HepG2 (cell line): Measurements from ENCODE around the gene CABLES1. TPM values are rescaled to one million over a fixed set of nuclear protein-coding genes. Genes with fewer than 3 reads are reported as not detected.

Experiments used
- ATAC-seq: fragments of 200-7000 bp; cut with Tn5 transposase; 3 replicates; pipeline ENCODE4 v1.9.1; 2020; ENCODE audit warnings: mild to moderate bottlenecking, moderate library complexity
- BruUV-seq: library from RNA; stranded (reverse); fragments of 400-500 nt; replicated peaks from 2 replicates; lab custom pipeline; 2021; lab: Mats Ljungman, UMichigan
- CTCF ChIA-PET: fragments of 300-600 bp; formaldehyde crosslinking; extraction: SDS; loops from one replicate; lab custom pipeline; 2021; ENCODE audit warnings: low total read pairs, inconsistent platforms, low intra/inter-chr PET ratio; lab: Yijun Ruan, JAX
- POLR2A ChIA-PET: fragments of 350-600 bp; sonication (Branson Sonifier 250); formaldehyde crosslinking; loops from one replicate; lab custom pipeline; 2020; ENCODE audit warnings: antibody characterized with exemption, inconsistent platforms; lab: Yijun Ruan, JAX
- DNase-seq: peaks from one replicate; pipeline ENCODE4 v3.0.0-alpha.2; 2015; ENCODE audit warnings: low spot score
- FAIRE-seq: peaks from 3 replicates; lab custom pipeline; 2011; peaks lifted over from hg19 to GRCh38; lab: Jason Lieb, UNC
- H2AFZ ChIP-seq: one replicate; pipeline ENCODE4 v1.6.1; 2011; ENCODE audit warnings: low read length, inconsistent platforms
- H3K27ac ChIP-seq: fragments of 300-600 bp; 3 replicates; pipeline ENCODE4 v1.8.0; 2011; ENCODE audit warnings: mixed run types, mild to moderate bottlenecking, mixed read lengths, low read length, inconsistent platforms; ENCODE audit not compliant: insufficient read depth; ENCODE audit errors: extremely low read length
- H3K27me3 ChIP-seq, 2 experiments: fragments of 200-600 bp in 1 of 2; 2 replicates in 1 of 2; 3 replicates in 1 of 2; pipeline versions ENCODE4 v1.6.0 to v1.8.0; 2011; ENCODE audit warnings: low read length in 2 of 2, mild to moderate bottlenecking in 2 of 2, moderate library complexity in 2 of 2, inconsistent platforms in 1 of 2; ENCODE audit not compliant: insufficient read depth in 2 of 2, control insufficient read depth in 1 of 2
- H3K36me3 ChIP-seq, 2 experiments: fragments of 200-600 bp in 1 of 2; replicated peaks in 1 of 2; 2 replicates in 1 of 2; 3 replicates in 1 of 2; pipeline versions ENCODE4 v1.5.1 to v1.8.0; 2011; ENCODE audit warnings: low read length in 2 of 2, inconsistent platforms in 1 of 2; ENCODE audit not compliant: insufficient read depth in 2 of 2, control insufficient read depth in 1 of 2
- H3K4me1 ChIP-seq: 2 replicates; pipeline ENCODE4 v1.5.1; 2012; ENCODE audit warnings: low read length, inconsistent platforms; ENCODE audit not compliant: insufficient read depth
- H3K4me2 ChIP-seq: 2 replicates; pipeline ENCODE4 v1.6.0; 2011; ENCODE audit warnings: low read depth, low read length, inconsistent platforms
- H3K4me3 ChIP-seq, 3 experiments: fragments of 200-600 bp in 1 of 3; sonication (generic), shearing (Covaris generic) in 1 of 3; replicated peaks in 1 of 3; 2 replicates each; pipeline ENCODE4 v1.5.1; 2011 to 2016; ENCODE audit warnings: low read length in 3 of 3, inconsistent platforms in 2 of 3, low read depth in 2 of 3, mild to moderate bottlenecking in 2 of 3, control low read depth in 1 of 3, mixed read lengths in 1 of 3; ENCODE audit not compliant: insufficient read depth in 1 of 3
- H3K79me2 ChIP-seq: one replicate; pipeline ENCODE4 v1.6.1; 2011; ENCODE audit warnings: low read length, inconsistent platforms; ENCODE audit not compliant: insufficient read depth
- H3K9ac ChIP-seq: 2 replicates; pipeline ENCODE4 v1.6.0; 2011; ENCODE audit warnings: mild to moderate bottlenecking, low read depth, low read length, inconsistent platforms; ENCODE audit not compliant: insufficient read depth
- H3K9me3 ChIP-seq: 2 replicates; pipeline ENCODE4 v1.5.1; 2012; ENCODE audit warnings: mild to moderate bottlenecking, low read length
- H4K20me1 ChIP-seq: 2 replicates; pipeline ENCODE4 v1.6.0; 2011; ENCODE audit warnings: inconsistent platforms, mild to moderate bottlenecking, low read length, moderate library complexity; ENCODE audit not compliant: insufficient read depth
- ATF7-NPFF ChIP-seq: sonication (generic); formaldehyde crosslinking; IDR thresholded peaks from 2 replicates; pipeline ENCODE4 v1.8.1; 2023; ENCODE audit warnings: mild to moderate bottlenecking, low read depth, missing genetic modification reagents, moderate library complexity
- CEBPB ChIP-seq: IDR thresholded peaks from 2 replicates; pipeline ENCODE4 v1.6.1; 2011; ENCODE audit warnings: low read depth, low read length, improper control_type of control experiment, borderline replicate concordance
- GTF2F1 ChIP-seq: fragments of 150-350 bp; IDR thresholded peaks from 2 replicates; pipeline ENCODE4 v1.6.1; 2014; ENCODE audit warnings: low read length
- POLR2AphosphoS2 ChIP-seq: IDR thresholded peaks from 2 replicates; pipeline ENCODE4 v1.6.1; 2011; ENCODE audit warnings: low read depth, low read length, improper control_type of control experiment
- ZNF136 ChIP-seq: sonication (generic); formaldehyde crosslinking; IDR thresholded peaks from 2 replicates; pipeline ENCODE4 v1.8.1; 2022; ENCODE audit warnings: low read depth, mild to moderate bottlenecking, moderate library complexity, missing genetic modification reagents
- ZNF17 ChIP-seq: sonication (generic); formaldehyde crosslinking; IDR thresholded peaks from 2 replicates; pipeline ENCODE4 v1.5.0; 2020; ENCODE audit warnings: mild to moderate bottlenecking, missing genetic modification reagents
- WGBS: methylation state at CpG from one replicate; pipeline ENCODE4 v1.1.6; 2017; ENCODE audit warnings: low lambda C conversion rate; 5-methylcytosine and 5-hydroxymethylcytosine counted together
- in situ Hi-C: cut with HindIII; loops from 2 replicates; pipeline ENCODE4 v1.10.0; 2017; ENCODE audit warnings: low pct_unique_long_range_greater_than_20kb; ENCODE audit not compliant: extremely low pct_ligation_motif_present
- intact Hi-C: fragments of 100-400 bp; cut with micrococcal nuclease; formaldehyde crosslinking; loops from one replicate; pipeline ENCODE4 v1.10.0; 2022; ENCODE audit not compliant: unreplicated experiment
- polyA plus RNA-seq, 8 experiments: library from polyadenylated mRNA; depleted of rRNA in 3 of 8; stranded (reverse) in 7 of 8; unstranded in 1 of 8; fragments of >200 nt; fragmentation: Illumina TruSeq in 4 of 8; extraction: Trizol in 4 of 8; gene quantifications; 2 replicates each; pipeline versions ENCODE4 v1.2.1 to v1.2.3, GENCODE V29; 2011 to 2016; ENCODE audit warnings: low read depth in 4 of 8, missing spikeins in 1 of 8, mixed read lengths in 1 of 8; ENCODE audit not compliant: insufficient read depth in 1 of 8
- total RNA-seq, 5 experiments: library from RNA; depleted of rRNA; stranded (reverse); fragments of >200 nt; fragmentation: Illumina TruSeq; extraction: Trizol; gene quantifications; 2 replicates each; pipeline ENCODE4 v1.2.3, GENCODE V29; 2016; ENCODE audit warnings: low read depth in 1 of 5
- TF ChIP-seq, protein P1 (sequence below): sonication (generic); formaldehyde crosslinking; IDR thresholded peaks from 2 replicates; pipeline ENCODE4 v1.5.1; 2020; ENCODE audit warnings: missing genetic modification reagents, mild to moderate bottlenecking, borderline replicate concordance
- TF ChIP-seq, protein P2 (sequence below): sonication (generic); formaldehyde crosslinking; IDR thresholded peaks from 2 replicates; pipeline ENCODE4 v1.8.1; 2023; ENCODE audit warnings: missing genetic modification reagents, inconsistent platforms, borderline replicate concordance
- TF ChIP-seq, protein P3 (sequence below): sonication (generic); formaldehyde crosslinking; conservative IDR thresholded peaks from 2 replicates; pipeline ENCODE4 v1.4.0; 2020; ENCODE audit warnings: missing genetic modification reagents

The CABLES1 gene
- total and polyA plus RNA-seq, 2 of the 13 experiments (the other 11 are each of a cell fraction or from before 2014, with no cell fraction given): 14.7 to 25.8 TPM

DNA sequence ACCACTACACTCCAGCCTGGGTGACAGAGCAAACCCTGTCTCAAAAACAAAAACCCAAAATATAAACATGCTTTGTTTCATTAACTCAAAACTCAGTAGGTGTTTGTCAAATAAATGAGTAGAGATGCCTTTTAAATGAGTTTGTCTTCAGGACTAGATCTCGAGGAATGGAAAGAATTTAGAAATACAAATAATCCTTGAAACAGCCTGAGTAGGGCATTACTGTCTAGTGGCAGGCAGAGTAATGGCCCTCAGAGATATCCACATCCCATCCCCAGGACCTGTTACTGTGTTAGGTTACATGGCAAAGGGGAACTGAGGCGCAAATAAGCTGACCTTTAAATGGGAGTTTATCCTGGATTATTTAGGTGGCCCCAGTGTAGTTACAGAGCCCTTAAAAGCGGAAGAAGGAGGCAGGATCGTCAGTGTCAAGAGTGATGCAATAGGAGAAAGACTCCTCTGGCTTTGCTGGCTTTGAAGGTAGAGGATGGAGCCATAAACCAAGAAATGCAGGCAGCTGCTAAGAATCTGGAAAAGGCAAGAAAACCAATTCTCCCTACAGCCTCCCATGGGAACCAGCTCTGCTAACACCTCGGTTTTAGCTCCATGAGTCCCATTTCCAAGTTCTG lies 63.0 kb downstream of the CABLES1 start:
- FAIRE-seq: no peak
- Histone ChIP-seq H3K4me1 (no peaks in the 10 kb centered on the region), H3K9me3 (no peaks in the 10 kb centered on the region), H2AFZ (no peak overlapping the region), H3K9ac (no peak overlapping the region), H3K79me2 (no peaks in the 10 kb centered on the region), H3K36me3 (peaks cover 3 to 63% of the 10 kb centered on the region in 2 experiments), H3K4me2 (no peak overlapping the region), H3K27me3 (no peaks in the 10 kb centered on the region), H3K4me3 (no peak overlapping the region), H4K20me1 (no peaks in the 10 kb centered on the region; the same call in 1 of the 2 replicates), H3K27ac (no peak overlapping the region)
- WGBS: 94% methylated on average over 5 of the region's 5 CpGs
- BruUV-seq: no TSS peak
- CTCF ChIA-PET: no interaction called here
- in situ Hi-C loops: no loop called here
- no peak for ATAC-seq
- intact Hi-C loops: no loop called here
- TF ChIP-seq ZNF17 (CRISPR knock-in tag) (no peak), CEBPB (peak; percentile 64), ATF7-NPFF (CRISPR knock-in tag) (no peak), ZNF136 (CRISPR knock-in tag) (no peak), GTF2F1 (no peak), POLR2AphosphoS2 (no peak)
- TF ChIP-seq, protein P1, sequence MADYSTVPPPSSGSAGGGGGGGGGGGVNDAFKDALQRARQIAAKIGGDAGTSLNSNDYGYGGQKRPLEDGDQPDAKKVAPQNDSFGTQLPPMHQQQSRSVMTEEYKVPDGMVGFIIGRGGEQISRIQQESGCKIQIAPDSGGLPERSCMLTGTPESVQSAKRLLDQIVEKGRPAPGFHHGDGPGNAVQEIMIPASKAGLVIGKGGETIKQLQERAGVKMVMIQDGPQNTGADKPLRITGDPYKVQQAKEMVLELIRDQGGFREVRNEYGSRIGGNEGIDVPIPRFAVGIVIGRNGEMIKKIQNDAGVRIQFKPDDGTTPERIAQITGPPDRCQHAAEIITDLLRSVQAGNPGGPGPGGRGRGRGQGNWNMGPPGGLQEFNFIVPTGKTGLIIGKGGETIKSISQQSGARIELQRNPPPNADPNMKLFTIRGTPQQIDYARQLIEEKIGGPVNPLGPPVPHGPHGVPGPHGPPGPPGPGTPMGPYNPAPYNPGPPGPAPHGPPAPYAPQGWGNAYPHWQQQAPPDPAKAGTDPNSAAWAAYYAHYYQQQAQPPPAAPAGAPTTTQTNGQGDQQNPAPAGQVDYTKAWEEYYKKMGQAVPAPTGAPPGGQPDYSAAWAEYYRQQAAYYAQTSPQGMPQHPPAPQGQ (CRISPR knock-in tag): no peak
- TF ChIP-seq, protein P2, sequence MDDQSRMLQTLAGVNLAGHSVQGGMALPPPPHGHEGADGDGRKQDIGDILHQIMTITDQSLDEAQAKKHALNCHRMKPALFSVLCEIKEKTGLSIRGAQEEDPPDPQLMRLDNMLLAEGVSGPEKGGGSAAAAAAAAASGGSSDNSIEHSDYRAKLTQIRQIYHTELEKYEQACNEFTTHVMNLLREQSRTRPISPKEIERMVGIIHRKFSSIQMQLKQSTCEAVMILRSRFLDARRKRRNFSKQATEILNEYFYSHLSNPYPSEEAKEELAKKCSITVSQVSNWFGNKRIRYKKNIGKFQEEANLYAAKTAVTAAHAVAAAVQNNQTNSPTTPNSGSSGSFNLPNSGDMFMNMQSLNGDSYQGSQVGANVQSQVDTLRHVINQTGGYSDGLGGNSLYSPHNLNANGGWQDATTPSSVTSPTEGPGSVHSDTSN (CRISPR knock-in tag): no peak
- TF ChIP-seq, protein P3, sequence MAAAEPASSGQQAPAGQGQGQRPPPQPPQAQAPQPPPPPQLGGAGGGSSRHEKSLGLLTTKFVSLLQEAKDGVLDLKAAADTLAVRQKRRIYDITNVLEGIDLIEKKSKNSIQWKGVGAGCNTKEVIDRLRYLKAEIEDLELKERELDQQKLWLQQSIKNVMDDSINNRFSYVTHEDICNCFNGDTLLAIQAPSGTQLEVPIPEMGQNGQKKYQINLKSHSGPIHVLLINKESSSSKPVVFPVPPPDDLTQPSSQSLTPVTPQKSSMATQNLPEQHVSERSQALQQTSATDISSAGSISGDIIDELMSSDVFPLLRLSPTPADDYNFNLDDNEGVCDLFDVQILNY (CRISPR knock-in tag): no peak
- no peak for DNase-seq
- POLR2A ChIA-PET: no interaction called here
